Prostate gland (tissue), 2 donors: ENCODE results near the gene ATP1B1.

Source experiments
- CTCF ChIP-seq, 4 experiments: fragments of 200-600 bp in 2 of 4; fragments of 450-650 bp in 2 of 4; sonication (generic) in 2 of 4; IDR thresholded peaks; 1 replicate in 3 of 4; 2 replicates in 1 of 4; pipeline ENCODE4 v1.5.1; 2016 to 2019; ENCODE audit warnings: antibody characterized with exemption in 4 of 4, mild to moderate bottlenecking in 2 of 4, moderate library complexity in 2 of 4
- POLR2A ChIP-seq: fragments of 450-650 bp; IDR thresholded peaks from one replicate; pipeline ENCODE4 v1.6.1; 2016; ENCODE audit warnings: antibody characterized with exemption, mild to moderate bottlenecking

- no peak for TF ChIP-seq CTCF (IDR thresholded peaks at IDR 0.05)
- no peak for TF ChIP-seq POLR2A
Observed at GRCh38 chr1:169090308-169090899, 16.1 kb upstream of the ATP1B1 start.
